Measurements from ENCODE around the gene PBOV1.

DNA sequence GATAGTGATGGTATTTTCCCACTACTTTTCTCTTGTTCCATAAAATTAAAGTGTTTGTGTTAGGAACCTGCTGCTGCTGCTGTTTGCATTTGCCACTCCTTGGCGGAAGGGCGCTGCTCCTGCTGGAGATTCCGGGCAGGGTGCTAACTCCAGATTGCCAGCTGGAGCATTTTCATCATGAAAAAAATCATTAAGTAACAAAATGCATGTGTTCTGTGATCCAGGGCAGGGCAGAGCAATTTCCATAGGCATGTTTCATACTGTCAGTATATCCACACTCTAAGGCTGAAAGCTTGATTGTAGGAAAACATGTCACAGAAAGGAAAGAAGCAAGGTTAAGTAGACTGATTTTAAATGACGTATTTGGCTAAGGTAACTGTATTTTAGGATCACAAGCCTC lies 24.0 kb downstream of the PBOV1 start:
- TF ChIP-seq CTCF (conservative IDR thresholded peaks at IDR 0.05; ENCODE audit: low read length): no peak
- TF ChIP-seq EZH2phosphoT487 (IDR thresholded peaks at IDR 0.05; ENCODE audit: borderline replicate concordance, low read depth, low read length): no peak

Data from OCI-LY7 (cell line).